Measurements from ENCODE around the gene RIPOR3. TPM values are rescaled to one million over a fixed set of nuclear protein-coding genes. Genes with fewer than 3 reads are reported as not detected.

Gene RIPOR3
- total RNA-seq, 1 experiment from 2014 or later = 0.46 TPM

- no peaks in the 10 kb centered on the region for H3K4me1 ChIP-seq (ENCODE audit: insufficient read depth, low read length)
- no CpG with 5 or more reads among the region's 2 CpGs for WGBS (ENCODE audit: extremely low coverage, insufficient read length, low lambda C conversion rate)
- H3K27me3 ChIP-seq (ENCODE audit: insufficient read depth, low read length) = no peaks in the 10 kb centered on the region
- Mint-ChIP-seq H3K27ac (no peak overlapping the region), H3K27me3 (ENCODE audit: low read depth) (no peaks in the 10 kb centered on the region), H3K36me3 (ENCODE audit: insufficient read depth in 1 of 3, low read depth in 3 of 3) (peaks cover 5 to 44% (median 37%) of the 10 kb centered on the region in 3 experiments; a peak in 6 of 7 replicates), H3K9me3 (no peaks in the 10 kb centered on the region), H3K4me3 (no peak overlapping the region), H3K4me1 (peaks cover 2 to 5% of the 10 kb centered on the region in 2 experiments; a peak in 3 of 4 replicates)
- no peak overlapping the region for H3K18ac ChIP-seq (ENCODE audit: insufficient read length, low read depth, low read length)
- no peak overlapping the region for H3K56ac ChIP-seq (ENCODE audit: insufficient read length, low read depth, low read length)
- no peaks in the 10 kb centered on the region for H3K9me3 ChIP-seq (ENCODE audit: control insufficient read depth, low read depth, low read length)
- H4K20me1 ChIP-seq (ENCODE audit: control insufficient read depth, insufficient read depth, insufficient read length) = no peaks in the 10 kb centered on the region
- no peak overlapping the region for H3K4me2 ChIP-seq (ENCODE audit: insufficient read depth, insufficient read length, low read length)
- no peak overlapping the region for H3T11ph ChIP-seq (ENCODE audit: low read length)
- no peak overlapping the region for H3K14ac ChIP-seq (ENCODE audit: insufficient read depth, low read length)
- TF ChIP-seq CTCF (conservative IDR thresholded peaks at IDR 0.05) = no peak
- DNase-seq = peak; percentile 11
- no peak overlapping the region for H2BK15ac ChIP-seq (ENCODE audit: low read depth, low read length)
- H2BK20ac ChIP-seq (ENCODE audit: low read depth, low read length, poor library complexity, severe bottlenecking) = no peak overlapping the region
- no peak overlapping the region for H2BK5ac ChIP-seq (ENCODE audit: insufficient read length, low read length)
- H3K79me2 ChIP-seq (ENCODE audit: insufficient read depth, low read length) = no peaks in the 10 kb centered on the region
- no peak overlapping the region for H2BK12ac ChIP-seq (ENCODE audit: insufficient read length, low read depth, low read length)
- no peak overlapping the region for H4K5ac ChIP-seq (ENCODE audit: insufficient read length, low read depth, low read length)
- H2BK120ac ChIP-seq (ENCODE audit: low read depth, low read length, poor library complexity, severe bottlenecking) = no peak overlapping the region
- H3K27ac ChIP-seq (ENCODE audit: insufficient read length, low read depth, low read length) = no peak overlapping the region
- no peak overlapping the region for H3K23ac ChIP-seq (ENCODE audit: insufficient read length, low read depth, low read length)
- H3K79me1 ChIP-seq (ENCODE audit: insufficient read depth, low read depth, low read length, poor library complexity, severe bottlenecking) = no peaks in the 10 kb centered on the region
- no peak overlapping the region for H3K4ac ChIP-seq (ENCODE audit: low read depth, low read length)
- H2AK5ac ChIP-seq (ENCODE audit: insufficient read length, low read length) = no peak overlapping the region
- no peak overlapping the region for H2AFZ ChIP-seq (ENCODE audit: low read length)
- H4K91ac ChIP-seq (ENCODE audit: insufficient read length, low read depth, low read length) = no peak overlapping the region
- no peaks in the 10 kb centered on the region for H3K23me2 ChIP-seq (ENCODE audit: insufficient read length, low read depth, low read length, poor library complexity, severe bottlenecking)
- H3K9ac ChIP-seq (ENCODE audit: extremely low read depth, insufficient read length, low read length) = no peak overlapping the region
- no peak overlapping the region for H4K8ac ChIP-seq (replicated peaks; ENCODE audit: insufficient read length, low read depth, low read length)
Measured at GRCh38 chr20:50571466-50571865, 119.9 kb downstream of the RIPOR3 start.
